Raji (cell line): Measurements from ENCODE around the gene ENO1.
A peak's percentile ranks its signal among the peaks of the same experiment; 100 is the strongest.

Experiments
- POLR2A ChIP-seq: IDR thresholded peaks from 2 replicates; pipeline ENCODE4 v1.6.1; 2011; ENCODE audit warnings: low read depth, low read length, control low read depth; ENCODE audit not compliant: insufficient read depth

Gene ENO1

DNA sequence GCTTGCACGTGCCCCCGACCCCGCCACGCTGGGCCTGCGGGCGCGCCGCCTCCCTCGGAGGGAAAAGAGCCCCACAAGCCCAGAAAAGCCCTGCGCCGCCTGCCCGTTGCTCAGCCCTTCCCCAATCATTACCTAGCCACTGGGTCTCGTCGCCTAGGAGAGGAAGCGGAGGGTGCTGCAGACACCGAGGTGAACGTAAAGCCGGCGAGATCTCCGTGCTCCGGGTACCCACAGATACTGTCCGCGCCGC, at the start of gene ENO1:
Gene ENO1 (minus strand): TSS at position 239 of the 250 bp plus-strand sequence. CDS start 3,778 bp downstream, outside the sequence.
- peak; percentile 99 for TF ChIP-seq POLR2A

- TF ChIP-seq POLR2A: no peak
Measured at GRCh38 chr1:8926707-8927694, 48.5 kb upstream of the ENO1 start.

- TF ChIP-seq POLR2A: no peak
Measured at GRCh38 chr1:8925960-8926359, 47.5 kb upstream of the ENO1 start.

DNA sequence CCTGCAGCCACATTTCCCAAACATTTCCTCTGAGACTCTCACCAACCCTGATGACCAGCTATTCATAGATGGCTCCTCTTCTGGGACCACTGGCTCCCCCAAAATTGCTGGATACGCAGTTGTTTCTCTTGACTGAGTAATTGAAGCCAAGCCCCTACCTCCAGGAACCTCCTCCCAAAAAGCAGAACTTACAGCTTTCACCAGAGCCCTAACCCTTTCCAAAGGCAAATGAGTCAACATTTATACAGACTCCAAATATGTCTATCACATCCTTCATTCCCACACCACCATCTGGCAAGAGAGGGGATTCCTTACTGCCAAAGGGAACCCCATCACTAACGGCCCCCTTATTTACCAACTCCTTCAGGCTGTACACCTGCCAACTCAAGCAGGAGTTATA, 46.9 kb upstream of the ENO1 start:
- no peak for TF ChIP-seq POLR2A

- no peak for TF ChIP-seq POLR2A
Measured at GRCh38 chr1:8922962-8923361, 44.5 kb upstream of the ENO1 start.

DNA sequence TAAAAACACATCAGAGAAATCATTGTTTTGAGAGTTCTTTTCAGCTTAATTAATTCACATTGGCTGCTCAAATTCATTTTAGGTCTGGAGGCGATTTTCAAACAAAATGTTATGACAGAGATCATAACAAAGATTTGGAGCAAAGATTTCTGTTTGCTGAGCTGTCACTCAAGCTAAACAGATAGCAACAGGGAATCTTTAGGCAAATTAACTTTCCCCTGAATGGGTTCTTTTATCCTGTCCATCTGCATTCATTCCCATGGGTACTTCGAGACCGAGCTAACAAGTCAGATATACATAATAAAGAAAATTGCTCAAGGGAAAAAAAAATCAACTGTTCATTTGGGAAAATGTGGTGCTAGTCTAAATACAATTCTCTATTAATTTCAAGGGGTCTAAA, 37.0 kb upstream of the ENO1 start:
- no peak for TF ChIP-seq POLR2A

GRCh38 chr1:8914466-8914865, 36.0 kb upstream of the ENO1 start:
- TF ChIP-seq POLR2A: no peak

DNA sequence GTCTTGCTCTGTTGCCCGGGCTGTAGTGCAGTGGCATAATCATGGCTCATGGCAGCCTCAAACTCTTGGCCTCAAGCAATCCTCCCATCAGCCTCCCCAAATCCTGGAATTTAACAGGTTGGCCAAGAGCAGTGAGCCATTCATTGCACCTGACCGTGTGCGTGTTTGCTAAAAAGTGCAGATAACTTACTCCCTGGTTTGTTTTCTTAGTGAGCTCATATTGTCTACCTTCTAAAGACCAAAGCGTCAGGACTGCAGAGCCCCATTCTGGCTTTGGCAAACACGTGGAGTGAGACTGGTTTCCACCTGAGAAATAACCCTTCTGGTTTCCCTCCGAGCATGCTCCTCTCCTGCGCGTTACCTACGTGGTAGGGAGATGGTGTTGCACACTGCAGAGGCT, 35.0 kb upstream of the ENO1 start:
- TF ChIP-seq POLR2A: no peak

DNA sequence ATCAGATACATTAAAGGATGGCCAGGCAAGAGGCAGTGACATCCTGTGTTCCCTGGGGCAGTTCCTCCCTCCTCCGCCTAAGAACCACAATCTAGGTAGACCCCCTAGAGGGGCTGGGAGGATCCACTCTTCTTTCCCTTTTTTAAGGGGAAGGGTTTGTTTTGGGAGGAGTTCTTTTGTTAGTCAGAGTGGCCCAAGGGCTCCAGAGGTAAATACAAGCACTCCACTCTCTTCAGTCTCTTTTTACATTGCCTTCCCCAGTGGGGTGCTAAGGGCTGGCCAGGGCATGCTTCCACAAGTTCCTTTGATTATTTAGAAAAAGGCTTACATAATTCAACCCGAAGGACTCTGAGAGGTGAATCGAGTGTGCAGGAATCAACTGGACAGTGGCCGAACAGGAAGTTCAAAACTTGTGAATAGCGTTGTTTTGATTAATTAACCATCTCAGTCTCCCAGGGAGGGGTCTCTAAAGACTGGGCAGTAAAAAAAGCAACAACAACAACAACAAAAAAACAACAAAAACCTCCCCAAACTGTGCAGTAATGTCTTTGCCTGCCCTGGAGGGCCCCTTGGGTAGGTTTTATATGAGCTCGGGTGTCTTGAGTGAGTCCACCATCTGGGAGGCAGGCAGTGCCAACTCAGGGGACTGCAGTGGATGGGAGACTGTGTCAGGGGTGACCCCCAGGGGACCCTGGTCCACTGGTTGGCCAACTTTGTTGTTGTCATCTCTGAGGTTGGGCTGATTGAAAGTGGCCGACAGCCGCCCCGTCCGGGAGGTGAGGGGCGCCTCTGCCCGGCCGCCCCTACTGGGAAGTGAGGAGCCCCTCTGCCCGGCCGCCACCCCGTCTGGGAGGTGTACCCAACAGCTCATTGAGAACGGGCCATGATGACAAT, 33.2 kb upstream of the ENO1 start:
- no peak for TF ChIP-seq POLR2A

DNA sequence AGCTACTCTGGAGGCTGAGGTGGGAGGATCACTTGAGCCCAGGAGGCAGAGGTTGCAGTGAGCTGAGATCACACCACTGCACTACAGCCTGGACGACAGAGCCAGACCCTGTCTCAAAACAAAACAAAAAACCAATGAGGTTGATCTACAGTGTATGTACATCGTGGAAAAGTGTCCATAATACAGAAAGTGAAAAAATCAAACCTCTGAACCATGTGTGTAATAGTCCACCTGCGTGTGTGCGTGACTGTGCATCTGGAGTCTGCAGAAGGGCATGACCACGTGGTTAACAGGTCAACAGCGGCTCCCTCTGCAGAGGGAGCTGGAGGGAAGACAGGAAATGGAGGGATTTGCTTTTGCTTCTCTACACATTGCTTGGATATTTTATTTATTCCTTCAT, 32.4 kb upstream of the ENO1 start:
- TF ChIP-seq POLR2A: no peak

DNA sequence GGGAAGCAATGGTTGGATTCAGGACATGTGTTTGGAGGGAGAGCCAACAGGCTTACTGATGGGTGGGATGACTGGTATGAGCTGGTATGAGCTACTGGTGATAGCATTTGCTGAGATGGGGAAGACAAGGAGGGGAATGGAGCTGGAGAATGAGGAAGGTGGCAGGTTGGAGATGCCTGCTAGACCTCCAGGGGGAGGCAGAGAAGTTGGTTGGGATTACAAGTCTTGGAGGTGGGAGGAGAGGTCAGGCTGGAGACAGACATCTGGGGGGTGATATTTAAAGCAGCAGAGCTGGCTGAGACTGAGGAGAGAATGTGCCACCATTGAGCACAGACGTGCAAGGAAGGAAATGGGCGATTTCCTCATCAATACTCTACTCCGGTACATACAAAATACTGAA, 31.8 kb upstream of the ENO1 start:
- TF ChIP-seq POLR2A: no peak

- TF ChIP-seq POLR2A: no peak
Measured at GRCh38 chr1:8908388-8909151, 30.1 kb upstream of the ENO1 start.

DNA sequence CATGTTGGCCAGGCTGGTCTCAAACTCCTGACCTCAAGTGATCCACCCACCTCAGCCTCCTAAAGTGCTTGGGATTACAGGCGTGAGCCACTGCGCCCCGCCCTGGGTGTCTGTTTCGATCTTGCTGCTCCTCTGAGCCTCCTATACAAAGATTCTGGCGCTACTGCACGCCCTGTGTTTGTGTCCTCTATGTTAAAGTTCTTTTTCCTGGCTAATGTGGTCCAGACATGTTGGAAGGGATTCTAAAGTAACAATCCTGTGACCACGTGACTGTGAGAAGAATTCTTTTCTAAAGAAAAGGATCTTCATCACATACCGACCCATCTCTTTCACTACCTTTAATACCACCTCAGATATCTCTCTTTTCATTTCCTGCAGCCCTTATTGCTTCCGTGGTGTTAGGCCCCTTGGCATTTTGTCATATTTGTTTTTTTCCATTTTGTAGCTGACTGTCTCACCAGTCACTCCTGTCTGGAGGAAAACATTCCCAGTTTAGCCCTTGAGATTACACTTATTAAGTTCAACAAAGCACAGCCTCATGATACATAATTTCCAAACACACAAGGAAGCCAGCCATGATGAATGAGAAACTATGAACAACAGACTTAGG, 27.2 kb upstream of the ENO1 start:
- TF ChIP-seq POLR2A: no peak

DNA sequence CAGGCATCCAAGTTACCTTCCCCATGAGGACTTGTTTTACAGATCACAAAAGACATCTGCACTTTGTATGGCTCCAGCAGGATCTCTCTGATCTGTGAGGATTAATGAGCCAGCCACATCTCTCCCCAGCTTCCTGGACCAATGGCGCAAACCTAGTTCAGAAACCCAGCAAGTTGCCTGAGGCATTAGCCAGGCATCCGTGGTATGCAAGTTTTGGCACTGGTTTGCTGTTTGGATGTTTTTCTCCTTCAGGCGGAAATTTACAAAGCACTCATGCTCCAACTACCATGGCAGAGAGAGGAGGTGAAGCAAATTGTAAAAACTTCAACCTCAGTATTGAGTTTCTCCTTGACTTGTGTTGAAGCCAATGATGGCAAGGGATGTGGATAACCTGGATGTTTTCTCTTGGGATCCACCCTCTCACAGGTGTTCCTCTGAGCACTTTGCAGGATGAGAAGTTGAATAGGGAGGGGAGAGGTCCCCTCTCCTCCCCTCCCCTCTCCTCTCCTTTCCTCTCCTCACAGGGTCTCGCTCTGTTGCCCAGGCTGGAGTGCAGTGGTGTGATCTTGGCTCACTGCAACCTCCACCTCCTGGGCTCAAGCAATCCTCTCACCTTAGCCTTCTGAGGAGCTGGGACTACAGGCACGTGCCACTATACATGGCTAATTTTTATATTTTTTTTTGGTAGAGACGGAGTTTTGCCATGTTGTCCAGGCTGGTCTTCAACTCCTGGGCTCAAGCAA, 25.6 kb upstream of the ENO1 start:
- TF ChIP-seq POLR2A: no peak
